NCI-H446 (cell line): Measurements from ENCODE around the gene TENT4A.
"Not testable (repeated sequence)": the region's sequence is repeated elsewhere in the genome, so short reads cannot be mapped to it uniquely, and the experiment has no call there.

ENCODE experiments used
- DNase-seq, 2 experiments: peaks; one replicate each; lab custom pipeline; 2025; lab: John Stamatoyannopoulos, UW

Gene TENT4A

DNA sequence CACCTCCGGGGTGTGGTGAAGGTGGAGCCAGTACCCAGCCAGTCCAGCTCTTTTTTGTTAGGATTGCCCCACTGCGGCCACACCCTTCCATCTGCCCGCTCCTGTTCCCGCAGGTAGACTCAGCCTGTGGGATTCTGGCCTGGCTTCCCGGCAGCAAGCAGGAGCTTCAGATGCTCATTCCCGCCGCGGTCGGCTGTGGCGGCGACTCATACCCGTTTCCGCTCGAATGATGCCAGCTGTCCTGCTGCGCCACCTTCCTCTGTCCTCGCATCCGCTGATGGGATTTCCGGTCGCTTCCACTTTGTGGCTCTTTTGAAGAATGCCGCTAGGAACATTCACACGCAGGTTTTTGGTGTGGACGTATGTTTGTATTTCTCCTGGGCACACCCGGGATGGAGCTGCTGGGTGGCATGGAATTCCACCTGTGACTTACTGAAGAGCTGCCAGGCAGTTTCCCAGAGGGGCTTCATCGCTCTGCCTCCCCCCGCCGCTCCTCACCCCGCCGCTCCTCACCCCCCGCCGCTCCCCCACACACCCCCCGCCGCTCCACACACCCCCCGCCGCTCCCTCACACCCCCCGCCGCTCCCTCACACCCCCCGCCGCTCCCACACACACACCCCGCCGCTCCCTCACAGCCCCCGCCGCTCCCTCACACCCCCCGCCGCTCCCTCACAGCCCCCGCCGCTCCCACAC lies 60.3 kb downstream of the TENT4A start:
- DNase-seq: no peak

DNA sequence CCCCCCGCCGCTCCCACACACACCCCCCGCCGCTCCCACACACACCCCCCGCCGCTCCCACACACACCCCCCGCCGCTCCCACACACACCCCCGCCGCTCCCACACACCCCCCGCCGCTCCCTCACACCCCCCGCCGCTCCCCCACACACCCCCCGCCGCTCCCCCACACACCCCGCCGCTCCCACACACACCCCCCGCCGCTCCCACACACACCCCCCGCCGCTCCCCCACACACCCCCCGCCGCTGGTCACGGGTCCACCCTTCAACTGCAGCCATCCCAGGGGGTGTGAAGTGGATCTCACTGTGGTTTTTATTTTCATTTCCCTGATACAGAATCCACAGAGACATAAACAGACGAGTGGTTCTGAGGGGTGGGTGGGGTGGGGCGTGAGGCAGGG lies 61.0 kb downstream of the TENT4A start:
- DNase-seq: not testable (repeated sequence)

GRCh38 chr5:6774721-6775204 lies 61.5 kb downstream of the TENT4A start:
- DNase-seq: no peak

DNA sequence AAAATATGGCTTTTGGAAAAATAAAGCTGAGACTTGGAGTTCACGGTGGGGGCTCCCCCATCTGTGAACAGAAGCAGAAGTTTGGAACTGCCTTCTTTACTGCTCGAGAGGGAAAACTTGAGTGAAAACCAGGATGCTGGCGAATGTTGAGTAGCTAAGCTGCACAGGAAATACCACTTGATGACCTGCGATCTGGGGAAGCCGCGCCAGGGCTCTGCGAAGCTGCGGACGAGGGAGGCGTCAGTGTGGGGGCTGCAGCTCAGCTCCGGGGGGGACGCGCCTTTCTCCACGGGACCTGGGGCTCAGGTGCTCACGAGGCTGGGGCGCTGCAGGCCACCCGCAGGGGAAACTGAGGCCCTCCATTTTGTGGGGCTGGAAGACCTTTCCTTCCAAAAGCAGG lies 62.3 kb downstream of the TENT4A start:
- DNase-seq: no peak

DNA sequence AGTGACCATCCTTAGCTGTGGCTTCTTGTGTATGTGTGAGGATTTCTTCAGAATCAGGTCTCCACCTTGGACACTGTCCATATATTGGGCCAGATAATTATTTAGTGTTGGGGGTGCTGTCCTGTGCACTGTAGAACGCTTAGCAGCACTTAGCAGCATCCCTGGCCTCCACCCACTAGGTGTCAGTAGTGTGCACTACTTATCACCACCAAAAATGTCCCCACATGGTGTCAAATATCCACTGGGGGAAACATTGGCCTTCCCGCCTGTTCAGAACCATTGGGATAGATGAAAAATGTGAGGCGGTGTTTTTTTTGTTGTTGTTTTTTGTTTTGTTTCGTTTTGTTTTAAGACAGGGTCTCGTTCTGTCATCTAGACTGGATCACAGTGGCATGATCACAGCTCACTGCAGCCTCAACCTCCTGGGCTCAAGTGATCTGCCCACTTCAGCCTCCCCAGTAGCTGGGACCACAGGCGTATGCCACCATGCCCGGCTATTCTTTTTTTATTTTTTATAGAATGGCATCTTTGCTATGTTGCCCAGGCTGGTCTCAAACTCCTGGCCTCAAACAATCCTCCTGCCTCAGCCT lies 67.7 kb downstream of the TENT4A start:
- no peak for DNase-seq

DNA sequence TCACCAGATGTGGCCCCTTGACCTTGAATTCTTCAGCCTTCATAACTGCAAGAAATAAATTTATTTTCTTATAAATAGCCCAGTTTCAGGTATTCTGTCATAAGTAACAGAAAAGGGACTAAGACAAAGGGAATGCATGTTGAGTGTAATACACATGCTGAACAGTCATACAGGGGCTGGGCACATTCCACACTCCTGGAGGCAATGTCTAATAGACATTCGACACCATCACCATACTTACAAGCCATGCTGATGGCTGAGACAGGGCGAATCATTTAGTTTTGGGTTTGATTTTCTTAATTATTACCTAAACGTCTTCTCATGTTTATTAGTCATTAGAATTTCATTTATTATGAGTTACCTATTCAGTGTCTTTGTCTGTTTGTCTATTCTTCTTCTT lies 68.5 kb downstream of the TENT4A start:
- DNase-seq: no peak

DNA sequence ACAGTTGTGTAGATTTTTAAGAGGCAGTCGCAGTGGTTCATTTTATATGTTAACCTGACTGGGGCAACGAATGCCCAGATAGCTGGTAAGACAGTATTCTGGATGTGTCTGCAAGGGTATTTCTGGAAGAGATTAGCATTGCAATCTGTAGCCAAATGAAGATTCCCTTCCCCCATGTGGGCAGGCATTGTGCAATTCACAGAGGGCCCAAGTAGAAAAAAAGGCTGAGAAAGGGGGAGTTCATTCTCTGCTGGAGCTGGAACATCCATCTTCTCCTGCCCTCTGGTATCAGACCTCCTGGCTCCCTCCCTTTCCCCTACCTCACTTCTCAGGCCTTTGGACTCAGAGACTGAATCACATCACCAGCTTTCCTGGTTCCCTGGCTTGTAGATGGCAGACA lies 70.6 kb downstream of the TENT4A start:
- no peak for DNase-seq

- no peak for DNase-seq
These were observed 71.2 kb downstream of the TENT4A start for GRCh38 chr5:6784481-6784880.

- no peak for DNase-seq
These were observed 72.1 kb downstream of the TENT4A start for GRCh38 chr5:6785161-6785860.

- no peak for DNase-seq
These were observed 72.6 kb downstream of the TENT4A start for GRCh38 chr5:6785861-6786180.

GRCh38 chr5:6786786-6787495 lies 73.7 kb downstream of the TENT4A start:
- DNase-seq: no peak

DNA sequence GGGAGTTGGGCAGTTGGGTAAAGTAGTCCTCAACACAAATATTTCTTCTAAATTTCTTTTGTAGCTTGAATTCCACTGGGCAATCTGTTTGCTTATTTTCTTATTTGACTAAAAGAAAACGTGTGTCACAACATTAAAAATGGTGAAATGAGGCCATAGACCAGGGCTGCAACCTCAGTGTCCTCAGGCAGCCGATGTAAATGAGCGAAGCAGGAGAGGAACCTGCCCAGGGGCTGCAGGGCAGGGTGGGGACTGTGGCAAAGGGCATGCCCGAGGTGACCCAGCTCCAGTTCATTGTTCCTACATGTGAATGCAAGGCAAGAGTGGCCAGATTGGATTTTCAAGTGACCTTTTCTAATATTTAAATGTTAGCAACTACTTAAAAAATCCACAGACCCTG lies 74.7 kb downstream of the TENT4A start:
- DNase-seq: no peak

- no peak for DNase-seq
These were observed 75.2 kb downstream of the TENT4A start for GRCh38 chr5:6788439-6788838.

DNA sequence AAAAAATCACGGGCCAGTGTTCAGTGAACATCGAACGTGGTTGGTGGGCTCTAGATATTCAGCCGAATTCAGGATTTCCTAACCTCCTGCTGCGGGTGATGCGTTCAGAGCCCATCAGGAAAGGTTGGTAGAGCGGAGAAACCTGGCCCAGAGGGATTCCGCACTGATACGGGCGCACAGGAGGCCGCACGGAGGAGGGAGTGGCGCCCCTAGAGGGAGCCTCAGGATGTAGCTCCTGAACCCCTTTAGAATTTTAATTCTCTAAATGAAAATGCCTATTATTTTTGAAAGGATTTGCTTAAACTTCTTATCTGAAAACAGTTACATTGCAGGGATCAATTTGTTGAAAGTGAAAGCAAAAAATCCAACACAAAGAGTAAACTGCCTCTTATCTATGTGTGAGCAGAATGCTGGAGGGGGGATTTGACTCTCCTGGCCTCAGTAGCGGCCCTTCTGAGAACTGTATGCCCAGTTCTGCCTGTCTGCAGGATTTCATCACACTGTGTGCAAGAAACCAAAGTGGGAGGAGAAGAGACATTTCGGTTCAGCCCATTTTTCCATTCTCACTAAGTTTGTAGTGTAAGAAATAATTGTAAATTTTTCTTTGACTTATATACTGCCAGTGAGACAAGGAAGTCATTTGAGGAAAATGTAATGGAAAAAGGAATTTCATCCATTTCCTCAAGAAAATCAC lies 75.9 kb downstream of the TENT4A start:
- DNase-seq: no peak

- no peak for DNase-seq
These were observed 77.2 kb downstream of the TENT4A start for GRCh38 chr5:6790346-6790865.

GRCh38 chr5:6791031-6791430 lies 77.8 kb downstream of the TENT4A start:
- DNase-seq: no peak

DNA sequence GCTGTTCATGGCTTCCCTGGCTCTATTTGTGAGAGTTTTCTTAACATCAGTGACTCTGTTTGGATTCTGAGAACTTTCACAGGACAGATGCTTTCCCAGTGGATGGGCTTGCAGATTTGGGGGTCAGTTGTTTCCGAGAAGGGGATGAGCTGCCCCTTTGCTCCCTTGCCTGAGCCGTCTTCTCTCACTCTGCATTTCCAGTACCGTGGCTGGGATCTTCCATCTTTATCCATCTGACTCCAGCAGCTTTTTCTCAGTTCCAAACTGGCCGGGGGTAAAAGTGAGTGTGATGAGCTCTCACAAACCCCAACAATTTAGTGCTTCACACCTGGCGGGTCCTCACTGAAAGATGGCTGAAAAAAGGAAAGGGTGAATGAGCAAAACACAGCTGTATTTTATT lies 79.1 kb downstream of the TENT4A start:
- no peak for DNase-seq

DNA sequence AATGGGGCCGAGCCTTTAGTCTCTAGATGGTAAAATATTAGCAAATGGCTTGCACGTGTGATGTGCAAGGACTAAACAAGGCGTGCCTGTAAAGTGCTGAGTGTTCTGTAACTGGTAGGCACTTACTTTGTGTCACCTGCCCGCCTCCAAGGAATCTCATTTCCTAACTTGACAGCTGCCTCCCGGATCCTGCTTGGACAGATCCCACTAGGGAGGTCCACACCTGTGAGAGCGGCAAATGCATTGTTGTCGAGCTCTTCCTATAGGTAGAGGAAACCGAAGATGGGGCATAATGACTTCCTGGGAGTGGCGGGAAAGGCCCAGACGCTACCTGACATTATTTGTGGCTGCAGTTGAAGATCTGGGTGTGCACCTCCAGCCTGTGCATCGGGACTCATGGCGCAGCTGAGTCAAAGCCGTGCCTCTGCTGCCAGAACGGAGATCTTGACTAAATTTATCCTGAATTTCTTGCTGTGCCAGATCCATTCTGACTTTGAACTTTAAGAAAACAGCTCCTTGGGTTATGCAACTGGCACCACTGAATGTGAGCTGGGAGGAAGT lies 79.8 kb downstream of the TENT4A start:
- no peak for DNase-seq

GRCh38 chr5:6801236-6801635 lies 88.0 kb downstream of the TENT4A start:
- no peak for DNase-seq

- DNase-seq: peak in 1 of 2 experiments; percentile 20
These were observed 90.8 kb downstream of the TENT4A start for GRCh38 chr5:6803981-6804550.
